ENCODE data around the gene EAF1.

EAF1 gene

DNA sequence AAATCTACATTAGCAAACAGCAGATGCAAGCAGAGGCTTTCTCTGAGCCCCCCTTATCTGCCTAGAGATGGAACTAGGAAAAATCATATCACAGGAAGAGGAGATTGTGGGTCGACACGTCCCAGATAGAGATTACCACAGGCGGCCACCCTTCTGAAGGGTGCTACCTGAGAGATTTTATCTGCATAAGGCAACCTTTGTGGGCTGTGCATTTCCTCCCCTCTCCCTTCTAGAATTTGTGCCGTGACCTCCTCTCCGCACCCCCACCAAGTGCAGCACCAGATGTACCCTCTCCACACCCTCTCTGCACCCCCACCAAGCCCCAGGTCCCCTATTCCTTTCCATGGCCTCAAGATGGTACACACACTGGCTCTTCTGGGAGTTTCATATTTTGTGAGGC lies 27.4 kb upstream of the EAF1 start:
- DNase-seq: no peak
- no peaks in the 10 kb centered on the region for H3K4me1 ChIP-seq
- H3K9me3 ChIP-seq: no peaks in the 10 kb centered on the region
- no peaks in the 10 kb centered on the region for H3K27me3 ChIP-seq
- TF ChIP-seq CTCF (IDR thresholded peaks at IDR 0.05; ENCODE audit: low read depth, low read length): no peak
- H3K36me3 ChIP-seq: no peaks in the 10 kb centered on the region
- H3K4me3 ChIP-seq (ENCODE audit: low read depth, low read length): no peak overlapping the region

DNA sequence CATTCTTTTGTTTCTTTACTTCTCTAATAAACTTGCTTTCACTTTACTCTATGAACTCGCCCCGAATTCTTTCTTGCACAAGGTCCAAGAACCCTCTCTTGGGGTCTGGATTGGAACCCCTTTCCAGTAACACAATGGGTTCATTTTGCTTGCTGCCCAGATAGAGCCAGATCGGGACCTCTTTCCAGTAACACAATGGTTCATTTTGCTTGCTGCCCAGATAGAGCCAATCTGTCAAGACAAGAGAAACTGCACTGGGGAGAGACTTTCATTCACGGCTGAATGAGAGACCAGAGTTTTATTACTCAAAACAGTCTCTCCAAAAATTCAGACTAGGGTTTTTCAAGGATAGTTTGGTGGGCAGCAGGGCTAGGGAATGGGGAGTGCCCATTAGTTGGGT lies 25.5 kb upstream of the EAF1 start:
- Histone ChIP-seq H3K27me3 (no peaks in the 10 kb centered on the region), H3K36me3 (no peaks in the 10 kb centered on the region), H3K4me3 (ENCODE audit: low read depth, low read length) (no peak overlapping the region), H3K9me3 (no peaks in the 10 kb centered on the region), H3K4me1 (no peaks in the 10 kb centered on the region)
- TF ChIP-seq CTCF (IDR thresholded peaks at IDR 0.05; ENCODE audit: low read depth, low read length): no peak
- no peak for DNase-seq

GRCh38 chr3:15403495-15403894 lies 23.9 kb upstream of the EAF1 start:
- TF ChIP-seq CTCF (IDR thresholded peaks at IDR 0.05; ENCODE audit: low read depth, low read length): no peak
- no peak for DNase-seq
- H3K36me3 ChIP-seq: no peaks in the 10 kb centered on the region
- H3K4me3 ChIP-seq (ENCODE audit: low read depth, low read length): no peak overlapping the region
- H3K27me3 ChIP-seq: no peaks in the 10 kb centered on the region
- H3K4me1 ChIP-seq: no peaks in the 10 kb centered on the region
- no peaks in the 10 kb centered on the region for H3K9me3 ChIP-seq

DNA sequence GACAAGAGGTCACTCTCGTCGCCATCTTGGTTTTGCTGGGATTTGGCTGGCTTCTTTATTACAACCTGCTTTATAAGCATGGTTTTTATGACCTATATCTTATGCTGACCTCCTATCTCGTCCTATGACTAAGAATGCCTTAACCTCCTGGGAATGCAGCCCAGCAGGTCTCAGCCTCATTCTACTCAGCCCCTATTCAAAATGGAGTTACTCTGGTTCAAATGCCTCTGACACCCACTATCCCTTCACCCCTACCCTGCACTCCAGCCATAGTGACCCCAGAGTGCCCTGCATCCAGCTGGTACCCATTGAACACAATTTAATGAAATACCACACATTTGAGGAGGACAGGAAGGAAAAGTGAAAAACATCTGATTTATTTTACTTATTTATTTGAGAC lies 23.4 kb upstream of the EAF1 start:
- no peak for TF ChIP-seq CTCF (IDR thresholded peaks at IDR 0.05; ENCODE audit: low read depth, low read length)
- H3K4me1 ChIP-seq: no peaks in the 10 kb centered on the region
- H3K27me3 ChIP-seq: no peaks in the 10 kb centered on the region

DNA sequence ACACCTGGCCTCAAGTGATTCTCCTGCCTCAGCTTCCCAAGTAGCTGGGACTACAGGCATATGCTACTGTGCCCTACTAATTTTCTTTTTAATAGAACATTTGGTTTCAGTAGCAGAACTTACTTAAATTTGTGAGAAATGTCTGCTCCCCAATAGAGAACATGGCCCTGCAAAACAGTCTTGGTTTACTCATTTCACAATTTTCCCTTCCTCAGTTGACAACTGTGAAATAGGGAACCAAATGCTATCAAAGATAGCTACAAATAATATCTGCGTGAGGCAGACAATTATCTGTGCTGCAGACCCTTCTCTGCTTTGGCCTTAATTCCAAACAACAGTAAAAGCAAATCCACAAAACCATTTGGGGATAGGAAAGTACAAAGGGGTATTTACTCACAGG lies 22.6 kb upstream of the EAF1 start:
- no peak for DNase-seq

More for the DNA sequence above, 23.4 kb upstream of the EAF1 start:
- Histone ChIP-seq H3K9me3 (no peaks in the 10 kb centered on the region), H3K4me3 (ENCODE audit: low read depth, low read length) (no peak overlapping the region), H3K36me3 (no peaks in the 10 kb centered on the region)
- DNase-seq: no peak

More for the DNA sequence above, 22.6 kb upstream of the EAF1 start:
- H3K4me3 ChIP-seq (ENCODE audit: low read depth, low read length): no peak overlapping the region
- no peaks in the 10 kb centered on the region for H3K4me1 ChIP-seq
- H3K9me3 ChIP-seq: no peaks in the 10 kb centered on the region
- H3K36me3 ChIP-seq: no peaks in the 10 kb centered on the region
- TF ChIP-seq CTCF (IDR thresholded peaks at IDR 0.05; ENCODE audit: low read depth, low read length): no peak
- no peaks in the 10 kb centered on the region for H3K27me3 ChIP-seq

All from BE2C (cell line).